ENCODE results near the gene FLNA. TPM values are rescaled to one million over a fixed set of nuclear protein-coding genes. Genes with fewer than 3 reads are reported as not detected.
A peak's percentile ranks its signal among the peaks of the same experiment; 100 is the strongest.

The FLNA gene
- total and polyA plus RNA-seq, 9 of the 15 experiments (the other 6 are each of a cell fraction or from before 2014, with no cell fraction given), result 6.2 to 735 (median 135) TPM

- TF ChIP-seq ZNF3 (CRISPR knock-in tag; IDR thresholded peaks at IDR 0.05), result no peak
- TF ChIP-seq JUND (IDR thresholded peaks at IDR 0.05; ENCODE audit: borderline replicate concordance, low read depth, low read length), result no peak
- no peak for TF ChIP-seq JUND (tag; IDR thresholded peaks at IDR 0.05; ENCODE audit: borderline replicate concordance, low read depth, low read length)
- TF ChIP-seq ZBTB40 (IDR thresholded peaks at IDR 0.05), result no peak
- no peak for TF ChIP-seq ZBTB40 (CRISPR knock-in tag; IDR thresholded peaks at IDR 0.05)
- TF ChIP-seq ZBTB26 (CRISPR knock-in tag; IDR thresholded peaks at IDR 0.05), result peak; percentile 95
- no peak for TF ChIP-seq ID3 (CRISPR knock-in tag; IDR thresholded peaks at IDR 0.05)
- no peak for TF ChIP-seq ID3 (tag; IDR thresholded peaks at IDR 0.05)
- peak; percentile 99 for TF ChIP-seq POLR2AphosphoS2 (IDR thresholded peaks at IDR 0.05; ENCODE audit: low read length)
- TF ChIP-seq ZNF277 (CRISPR knock-in tag; IDR thresholded peaks at IDR 0.05; ENCODE audit: borderline replicate concordance), result no peak
- TF ChIP-seq CLOCK (CRISPR knock-in tag; IDR thresholded peaks at IDR 0.05; ENCODE audit: borderline replicate concordance), result no peak
- TF ChIP-seq FOXJ3 (CRISPR knock-in tag; IDR thresholded peaks at IDR 0.05), result no peak
Measured at GRCh38 chrX:154401045-154401799, 26.8 kb upstream of the FLNA start (continued).
